ENCODE data around the gene TXNDC5.

The TXNDC5 gene

GRCh38 chr6:7933794-7934193, 23.2 kb upstream of the TXNDC5 start:
- no peak overlapping the region for H3K27ac ChIP-seq (ENCODE audit: low read length)
- no peaks in the 10 kb centered on the region for H3K36me3 ChIP-seq (ENCODE audit: control insufficient read depth in 2 of 2, insufficient read depth in 2 of 2, low read length in 2 of 2)

GRCh38 chr6:7932625-7933024, 22.0 kb upstream of the TXNDC5 start:
- Histone ChIP-seq H3K4me1 (ENCODE audit: control insufficient read depth, insufficient read depth, low read length) (no peaks in the 10 kb centered on the region), H3K9me3 (ENCODE audit: control insufficient read depth in 2 of 2, low read length in 2 of 2) (no peaks in the 10 kb centered on the region)

More at GRCh38 chr6:7933794-7934193, 23.2 kb upstream of the TXNDC5 start:
- no peaks in the 10 kb centered on the region for H3K4me1 ChIP-seq (ENCODE audit: control insufficient read depth, insufficient read depth, low read length)
- peaks cover 0 to 2% of the 10 kb centered on the region in 2 donors for H3K27me3 ChIP-seq (ENCODE audit: control insufficient read depth in 1 of 2, insufficient read depth in 2 of 2, low read length in 2 of 2)
- H3K9me3 ChIP-seq (ENCODE audit: control insufficient read depth in 2 of 2, low read length in 2 of 2), result no peaks in the 10 kb centered on the region
- H3K4me3 ChIP-seq (ENCODE audit: low read length in 2 of 2), result no peak overlapping the region
- H3K9ac ChIP-seq (ENCODE audit: low read length in 2 of 2), result no peak overlapping the region

DNA sequence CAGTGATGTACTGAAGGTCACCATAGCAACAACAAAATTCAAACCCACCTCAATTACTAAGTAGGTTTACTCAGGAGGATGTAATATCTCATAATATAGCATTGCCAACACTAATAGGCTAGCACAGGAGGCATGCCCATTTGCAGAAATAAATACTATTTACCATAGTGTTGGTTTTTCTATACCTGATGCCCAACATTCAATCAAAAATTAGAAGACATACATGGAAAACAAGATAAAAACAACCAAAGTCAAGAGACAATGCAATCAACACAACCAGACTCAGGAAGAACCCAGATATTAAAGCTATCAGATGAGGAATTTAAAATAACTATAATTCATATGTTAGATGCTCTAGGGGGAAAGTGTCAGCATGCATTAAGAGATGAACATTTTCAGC, 14.3 kb upstream of the TXNDC5 start:
- H3K4me3 ChIP-seq (ENCODE audit: low read length in 2 of 2), result no peak overlapping the region
- no peaks in the 10 kb centered on the region for H3K36me3 ChIP-seq (ENCODE audit: control insufficient read depth in 2 of 2, insufficient read depth in 2 of 2, low read length in 2 of 2)
- peaks cover 4 to 7% of the 10 kb centered on the region in 2 donors for H3K9me3 ChIP-seq (ENCODE audit: control insufficient read depth in 2 of 2, low read length in 2 of 2)
- no peaks in the 10 kb centered on the region for H3K4me1 ChIP-seq (ENCODE audit: control insufficient read depth, insufficient read depth, low read length)
- no peak overlapping the region for H3K27ac ChIP-seq (ENCODE audit: low read length)
- H3K27me3 ChIP-seq (ENCODE audit: control insufficient read depth in 1 of 2, insufficient read depth in 2 of 2, low read length in 2 of 2), result peaks cover 0 to 1% of the 10 kb centered on the region in 2 donors
- H3K9ac ChIP-seq (ENCODE audit: low read length in 2 of 2), result no peak overlapping the region

More at GRCh38 chr6:7932625-7933024, 22.0 kb upstream of the TXNDC5 start:
- Histone ChIP-seq H3K9ac (ENCODE audit: low read length in 2 of 2) (no peak overlapping the region), H3K36me3 (ENCODE audit: control insufficient read depth in 2 of 2, insufficient read depth in 2 of 2, low read length in 2 of 2) (no peaks in the 10 kb centered on the region), H3K27me3 (ENCODE audit: control insufficient read depth in 1 of 2, insufficient read depth in 2 of 2, low read length in 2 of 2) (peaks cover 0 to 2% of the 10 kb centered on the region in 2 donors), H3K4me3 (ENCODE audit: low read length in 2 of 2) (no peak overlapping the region), H3K27ac (ENCODE audit: low read length) (no peak overlapping the region)

DNA sequence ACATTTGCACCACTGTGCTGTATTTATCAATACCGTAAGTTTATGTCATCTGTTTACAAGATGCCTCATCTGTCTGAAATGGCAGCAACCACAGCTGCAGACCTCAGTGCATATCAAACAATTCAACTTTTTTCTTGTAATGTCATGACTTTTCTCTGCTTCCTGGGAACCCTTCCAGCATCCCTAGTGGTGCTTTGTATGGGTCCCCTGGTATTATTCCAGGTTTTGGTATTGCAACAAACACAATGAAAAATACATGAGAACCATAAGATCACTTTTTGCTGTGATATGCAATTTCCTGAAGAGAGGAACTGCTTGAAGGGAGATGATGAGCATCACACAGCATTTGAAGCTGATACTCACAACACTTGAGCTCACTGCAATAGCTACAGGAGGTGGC, 12.0 kb upstream of the TXNDC5 start:
- Histone ChIP-seq H3K4me3 (ENCODE audit: low read length in 2 of 2) (no peak overlapping the region), H3K9me3 (ENCODE audit: control insufficient read depth in 2 of 2, low read length in 2 of 2) (peaks cover 4 to 7% of the 10 kb centered on the region in 2 donors), H3K27me3 (ENCODE audit: control insufficient read depth in 1 of 2, insufficient read depth in 2 of 2, low read length in 2 of 2) (peaks cover 0 to 5% of the 10 kb centered on the region in 2 donors), H3K27ac (ENCODE audit: low read length) (no peak overlapping the region), H3K4me1 (ENCODE audit: control insufficient read depth, insufficient read depth, low read length) (no peaks in the 10 kb centered on the region), H3K9ac (ENCODE audit: low read length in 2 of 2) (no peak overlapping the region), H3K36me3 (ENCODE audit: control insufficient read depth in 2 of 2, insufficient read depth in 2 of 2, low read length in 2 of 2) (no peaks in the 10 kb centered on the region)

DNA sequence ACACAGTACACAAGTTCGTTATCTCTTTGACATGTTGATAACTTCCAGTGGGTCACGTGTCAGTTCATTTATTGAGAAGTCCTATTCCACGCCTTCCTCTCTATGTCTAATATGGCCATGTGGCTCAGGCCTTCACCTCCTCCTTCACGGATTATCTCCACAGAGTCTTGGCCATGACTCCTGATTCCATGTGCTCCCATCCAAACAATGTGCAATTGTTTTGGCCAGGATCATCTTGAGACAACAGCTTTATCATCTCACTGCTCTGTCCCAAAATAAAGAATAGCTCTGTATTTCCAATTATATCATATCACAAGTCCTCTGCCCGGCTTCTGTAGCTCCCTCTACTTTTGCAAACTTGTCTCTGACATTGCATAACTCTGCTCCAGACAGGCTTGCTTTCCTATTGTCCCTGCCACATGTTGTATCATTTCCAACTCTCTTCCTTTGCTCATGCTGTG, 11.1 kb upstream of the TXNDC5 start:
- Histone ChIP-seq H3K27ac (ENCODE audit: low read length) (no peak overlapping the region), H3K9me3 (ENCODE audit: control insufficient read depth in 2 of 2, low read length in 2 of 2) (peaks cover 4 to 7% of the 10 kb centered on the region in 2 donors), H3K4me3 (ENCODE audit: low read length in 2 of 2) (no peak overlapping the region), H3K9ac (ENCODE audit: low read length in 2 of 2) (no peak overlapping the region), H3K27me3 (ENCODE audit: control insufficient read depth in 1 of 2, insufficient read depth in 2 of 2, low read length in 2 of 2) (peaks cover 0 to 5% of the 10 kb centered on the region in 2 donors), H3K36me3 (ENCODE audit: control insufficient read depth in 2 of 2, insufficient read depth in 2 of 2, low read length in 2 of 2) (no peaks in the 10 kb centered on the region), H3K4me1 (ENCODE audit: control insufficient read depth, insufficient read depth, low read length) (no peaks in the 10 kb centered on the region)

- Histone ChIP-seq H3K4me1 (ENCODE audit: control insufficient read depth, insufficient read depth, low read length) (no peaks in the 10 kb centered on the region), H3K4me3 (ENCODE audit: low read length in 2 of 2) (no peak overlapping the region), H3K27ac (ENCODE audit: low read length) (no peak overlapping the region), H3K36me3 (ENCODE audit: control insufficient read depth in 2 of 2, insufficient read depth in 2 of 2, low read length in 2 of 2) (no peaks in the 10 kb centered on the region), H3K27me3 (ENCODE audit: control insufficient read depth in 1 of 2, insufficient read depth in 2 of 2, low read length in 2 of 2) (peaks cover 0 to 5% of the 10 kb centered on the region in 2 donors), H3K9me3 (ENCODE audit: control insufficient read depth in 2 of 2, low read length in 2 of 2) (peaks cover under 1 to 7% of the 10 kb centered on the region in 2 donors), H3K9ac (ENCODE audit: low read length in 2 of 2) (no peak overlapping the region)
These were observed 10.5 kb upstream of the TXNDC5 start for GRCh38 chr6:7921046-7921445.

DNA sequence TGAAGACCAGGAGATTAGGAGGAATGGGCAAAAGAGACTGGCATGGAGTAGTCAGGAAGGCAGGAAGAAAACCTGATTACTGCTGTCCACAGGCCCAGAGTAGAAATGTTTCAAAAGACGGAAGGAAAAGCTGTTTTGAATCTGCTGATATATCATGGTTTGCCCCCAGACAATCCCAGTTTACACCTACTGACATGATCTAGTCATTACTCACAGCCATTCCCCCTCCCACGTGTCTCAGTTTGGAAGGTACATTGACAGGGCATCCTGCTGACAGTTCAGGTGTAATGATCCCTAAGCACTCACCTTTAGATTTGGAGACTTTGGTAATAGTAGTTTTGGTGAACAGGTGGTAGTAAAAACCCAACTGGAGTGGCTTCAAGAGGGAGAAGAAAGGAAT, 9.8 kb upstream of the TXNDC5 start:
- Histone ChIP-seq H3K9ac (ENCODE audit: low read length in 2 of 2) (no peak overlapping the region), H3K27ac (ENCODE audit: low read length) (no peak overlapping the region), H3K9me3 (ENCODE audit: control insufficient read depth in 2 of 2, low read length in 2 of 2) (peaks cover 0 to 7% of the 10 kb centered on the region in 2 donors), H3K27me3 (ENCODE audit: control insufficient read depth in 1 of 2, insufficient read depth in 2 of 2, low read length in 2 of 2) (peaks cover 0 to 5% of the 10 kb centered on the region in 2 donors), H3K4me1 (ENCODE audit: control insufficient read depth, insufficient read depth, low read length) (peaks cover under 1% of the 10 kb centered on the region), H3K4me3 (ENCODE audit: low read length in 2 of 2) (no peak overlapping the region), H3K36me3 (ENCODE audit: control insufficient read depth in 2 of 2, insufficient read depth in 2 of 2, low read length in 2 of 2) (no peaks in the 10 kb centered on the region)

GRCh38 chr6:7919871-7920270, 9.3 kb upstream of the TXNDC5 start:
- no peak overlapping the region for H3K27ac ChIP-seq (ENCODE audit: low read length)
- H3K4me1 ChIP-seq (ENCODE audit: control insufficient read depth, insufficient read depth, low read length), result peaks cover 2% of the 10 kb centered on the region
- no peak overlapping the region for H3K9ac ChIP-seq (ENCODE audit: low read length in 2 of 2)
- H3K36me3 ChIP-seq (ENCODE audit: control insufficient read depth in 2 of 2, insufficient read depth in 2 of 2, low read length in 2 of 2), result no peaks in the 10 kb centered on the region
- H3K4me3 ChIP-seq (ENCODE audit: low read length in 2 of 2), result no peak overlapping the region
- H3K27me3 ChIP-seq (ENCODE audit: control insufficient read depth in 1 of 2, insufficient read depth in 2 of 2, low read length in 2 of 2), result peaks cover 0 to 5% of the 10 kb centered on the region in 2 donors
- H3K9me3 ChIP-seq (ENCODE audit: control insufficient read depth in 2 of 2, low read length in 2 of 2), result peaks cover 0 to 6% of the 10 kb centered on the region in 2 donors

DNA sequence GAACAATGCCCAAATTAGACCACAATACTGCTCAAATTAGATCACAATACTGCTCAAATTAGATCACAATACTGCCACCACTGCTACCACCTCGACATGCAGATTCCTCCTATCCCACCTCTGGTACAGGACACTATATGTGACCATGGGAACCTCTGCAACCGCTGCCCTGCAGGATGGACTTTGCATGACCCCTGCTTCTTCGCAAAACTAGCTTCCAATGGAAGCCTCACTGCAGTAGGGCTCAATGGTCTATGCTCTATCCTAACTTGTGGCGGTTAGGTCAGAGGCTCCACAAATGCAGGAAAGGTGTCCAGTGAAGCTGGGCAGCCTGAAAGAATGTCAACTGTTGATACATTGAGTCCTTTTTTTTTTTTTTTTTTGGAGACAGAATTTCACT, 7.8 kb upstream of the TXNDC5 start:
- H3K4me3 ChIP-seq (ENCODE audit: low read length in 2 of 2), result no peak overlapping the region
- no peak overlapping the region for H3K9ac ChIP-seq (ENCODE audit: low read length in 2 of 2)
- H3K4me1 ChIP-seq (ENCODE audit: control insufficient read depth, insufficient read depth, low read length), result peaks cover 2% of the 10 kb centered on the region
- no peaks in the 10 kb centered on the region for H3K36me3 ChIP-seq (ENCODE audit: control insufficient read depth in 2 of 2, insufficient read depth in 2 of 2, low read length in 2 of 2)
- H3K27me3 ChIP-seq (ENCODE audit: control insufficient read depth in 1 of 2, insufficient read depth in 2 of 2, low read length in 2 of 2), result peaks cover 0 to 5% of the 10 kb centered on the region in 2 donors
- H3K9me3 ChIP-seq (ENCODE audit: control insufficient read depth in 2 of 2, low read length in 2 of 2), result no peaks in the 10 kb centered on the region
- no peak overlapping the region for H3K27ac ChIP-seq (ENCODE audit: low read length)

DNA sequence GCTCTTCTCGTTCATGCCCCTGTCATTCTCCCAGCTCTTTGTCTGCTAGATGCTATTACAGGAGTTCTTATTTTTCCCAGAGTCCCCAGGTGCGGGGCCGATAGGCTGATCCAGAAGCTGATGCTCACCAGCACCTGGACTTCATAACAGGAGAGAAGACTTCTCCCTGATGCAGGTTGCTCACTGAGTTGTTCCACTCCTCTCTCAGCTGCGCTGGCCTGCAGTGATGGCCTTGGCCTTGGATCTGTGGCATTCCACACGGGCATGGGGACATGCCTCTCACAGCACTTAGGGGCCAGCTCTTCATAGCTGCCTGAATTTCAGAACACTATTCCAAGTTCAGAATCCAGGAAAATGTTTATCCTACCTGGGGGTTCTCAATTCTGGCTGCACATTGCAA, 7.1 kb upstream of the TXNDC5 start:
- H3K27me3 ChIP-seq (ENCODE audit: control insufficient read depth in 1 of 2, insufficient read depth in 2 of 2, low read length in 2 of 2), result peaks cover 0 to 5% of the 10 kb centered on the region in 2 donors
- no peak overlapping the region for H3K27ac ChIP-seq (ENCODE audit: low read length)
- no peaks in the 10 kb centered on the region for H3K9me3 ChIP-seq (ENCODE audit: control insufficient read depth in 2 of 2, low read length in 2 of 2)
- H3K4me3 ChIP-seq (ENCODE audit: low read length in 2 of 2), result no peak overlapping the region
- H3K9ac ChIP-seq (ENCODE audit: low read length in 2 of 2), result no peak overlapping the region
- peaks cover 2% of the 10 kb centered on the region for H3K4me1 ChIP-seq (ENCODE audit: control insufficient read depth, insufficient read depth, low read length)
- H3K36me3 ChIP-seq (ENCODE audit: control insufficient read depth in 2 of 2, insufficient read depth in 2 of 2, low read length in 2 of 2), result no peaks in the 10 kb centered on the region

DNA sequence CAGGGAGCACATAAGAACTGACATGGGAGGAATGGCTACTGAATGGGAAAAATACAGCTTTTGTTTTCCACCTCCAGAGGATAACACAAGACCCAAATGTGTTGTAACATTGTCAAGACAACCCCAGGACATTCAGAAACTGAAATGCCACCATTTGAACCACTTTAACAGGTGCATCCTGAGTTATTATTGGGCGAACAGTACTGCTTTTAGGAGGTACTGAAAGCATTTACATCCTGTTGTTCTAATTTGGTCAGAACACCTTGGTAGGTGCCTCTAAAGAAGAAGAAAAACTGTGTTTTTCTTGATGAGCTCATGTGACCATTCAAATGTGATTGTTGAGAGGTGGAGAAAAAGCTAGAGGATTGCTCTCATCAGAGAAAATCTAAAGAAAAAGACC, 6.4 kb upstream of the TXNDC5 start:
- Histone ChIP-seq H3K27ac (ENCODE audit: low read length) (no peak overlapping the region), H3K9ac (ENCODE audit: low read length in 2 of 2) (no peak overlapping the region), H3K4me1 (ENCODE audit: control insufficient read depth, insufficient read depth, low read length) (peaks cover 2% of the 10 kb centered on the region), H3K27me3 (ENCODE audit: control insufficient read depth in 1 of 2, insufficient read depth in 2 of 2, low read length in 2 of 2) (peaks cover 0 to 5% of the 10 kb centered on the region in 2 donors), H3K4me3 (ENCODE audit: low read length in 2 of 2) (no peak overlapping the region), H3K9me3 (ENCODE audit: control insufficient read depth in 2 of 2, low read length in 2 of 2) (no peaks in the 10 kb centered on the region), H3K36me3 (ENCODE audit: control insufficient read depth in 2 of 2, insufficient read depth in 2 of 2, low read length in 2 of 2) (no peaks in the 10 kb centered on the region)

Data from stomach smooth muscle (tissue), 2 donors.